ENCODE data around the gene ZC3H18. TPM values are rescaled to one million over a fixed set of nuclear protein-coding genes. Genes with fewer than 3 reads are reported as not detected.
A peak's percentile ranks its signal among the peaks of the same experiment; 100 is the strongest.

Gene ZC3H18
- total and polyA plus RNA-seq, 9 donors = 9.2 to 34.8 (median 31.4) TPM

GRCh38 chr16:88651989-88652761 lies 82.0 kb downstream of the ZC3H18 start:
- Histone ChIP-seq H3K36me3 (ENCODE audit: control insufficient read depth, insufficient read depth, low read length) (peaks cover 55% of the 10 kb centered on the region), H3K4me3 (ENCODE audit: low read length) (no peak overlapping the region), H3K4me1 (ENCODE audit: control insufficient read depth, insufficient read depth, low read length) (peaks cover 27% of the 10 kb centered on the region), H3K9me3 (replicated peaks; ENCODE audit: control insufficient read depth, low read depth, low read length) (no peaks in the 10 kb centered on the region), H3K27me3 (ENCODE audit: control insufficient read depth, insufficient read depth, low read length) (no peaks in the 10 kb centered on the region), H3K27ac (ENCODE audit: low read length) (peak overlapping the region; percentile 66)
- no peak for DNase-seq
- 82% methylated on average over 28 of the region's 29 CpGs for WGBS (ENCODE audit: insufficient coverage)

- no peak for DNase-seq
- WGBS (ENCODE audit: insufficient coverage) = 91% methylated on average over 2 of the region's 8 CpGs
- Histone ChIP-seq H3K27me3 (ENCODE audit: control insufficient read depth, insufficient read depth, low read length) (no peaks in the 10 kb centered on the region), H3K27ac (ENCODE audit: low read length) (no peak overlapping the region), H3K9me3 (replicated peaks; ENCODE audit: control insufficient read depth, low read depth, low read length) (no peaks in the 10 kb centered on the region), H3K36me3 (ENCODE audit: control insufficient read depth, insufficient read depth, low read length) (peaks cover 60% of the 10 kb centered on the region), H3K4me3 (ENCODE audit: low read length) (no peak overlapping the region), H3K4me1 (ENCODE audit: control insufficient read depth, insufficient read depth, low read length) (peaks cover 27% of the 10 kb centered on the region)
These were observed 82.5 kb downstream of the ZC3H18 start for GRCh38 chr16:88652762-88653063.

GRCh38 chr16:88653101-88653500 lies 82.9 kb downstream of the ZC3H18 start:
- Histone ChIP-seq H3K27ac (ENCODE audit: low read length) (no peak overlapping the region), H3K4me1 (ENCODE audit: control insufficient read depth, insufficient read depth, low read length) (peaks cover 27% of the 10 kb centered on the region), H3K27me3 (ENCODE audit: control insufficient read depth, insufficient read depth, low read length) (no peaks in the 10 kb centered on the region), H3K36me3 (ENCODE audit: control insufficient read depth, insufficient read depth, low read length) (peaks cover 63% of the 10 kb centered on the region), H3K4me3 (ENCODE audit: low read length) (no peak overlapping the region), H3K9me3 (replicated peaks; ENCODE audit: control insufficient read depth, low read depth, low read length) (no peaks in the 10 kb centered on the region)
- WGBS (ENCODE audit: insufficient coverage) = 81% methylated on average over 13 of the region's 13 CpGs
- no peak for DNase-seq

- no peak for DNase-seq
- peaks cover 27% of the 10 kb centered on the region for H3K4me1 ChIP-seq (ENCODE audit: control insufficient read depth, insufficient read depth, low read length)
- no peaks in the 10 kb centered on the region for H3K9me3 ChIP-seq (replicated peaks; ENCODE audit: control insufficient read depth, low read depth, low read length)
- 79% methylated on average over 32 of the region's 32 CpGs for whole genome bisulfite sequencing (ENCODE audit: insufficient coverage)
- H3K36me3 ChIP-seq (ENCODE audit: control insufficient read depth, insufficient read depth, low read length) = peaks cover 65% of the 10 kb centered on the region
- no peak overlapping the region for H3K4me3 ChIP-seq (ENCODE audit: low read length)
- H3K27ac ChIP-seq (ENCODE audit: low read length) = no peak overlapping the region
- H3K27me3 ChIP-seq (ENCODE audit: control insufficient read depth, insufficient read depth, low read length) = no peaks in the 10 kb centered on the region
These were observed 83.6 kb downstream of the ZC3H18 start for GRCh38 chr16:88653596-88654362.

DNA sequence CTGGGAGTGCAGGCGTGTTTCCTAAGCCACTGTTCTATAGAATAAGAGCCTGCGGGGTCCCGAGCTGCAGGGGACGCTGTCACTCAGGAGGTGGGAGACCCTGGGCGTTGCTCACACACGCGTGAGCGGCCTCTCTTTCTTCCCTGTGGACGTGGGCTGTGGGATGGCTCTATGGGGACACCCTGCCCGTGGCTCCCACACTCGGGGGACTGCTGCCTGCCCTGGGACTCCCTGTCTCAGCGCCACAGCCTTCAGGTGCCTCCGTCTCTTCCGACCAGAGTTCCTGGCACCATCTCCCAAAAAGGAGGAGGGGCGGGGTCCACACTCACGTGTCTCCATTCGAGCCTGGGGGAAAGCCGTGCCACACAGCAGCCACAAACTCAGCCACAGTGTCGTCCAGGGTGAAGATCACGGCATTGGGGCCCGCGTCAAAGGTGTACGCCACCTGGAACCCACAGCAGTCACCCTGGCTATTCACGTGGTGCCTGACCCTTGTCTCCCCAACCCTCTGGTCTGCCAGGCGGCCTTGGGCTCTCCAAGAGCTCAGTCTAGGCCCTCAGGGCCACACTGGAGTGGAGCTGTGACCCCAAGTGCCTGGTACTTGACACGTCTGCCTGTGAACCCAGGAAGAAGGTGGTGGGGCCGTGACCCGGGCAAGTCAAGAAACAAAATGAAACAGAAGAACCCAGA lies 84.3 kb downstream of the ZC3H18 start:
- Histone ChIP-seq H3K4me1 (ENCODE audit: control insufficient read depth, insufficient read depth, low read length) (peaks cover 22% of the 10 kb centered on the region), H3K4me3 (ENCODE audit: low read length) (no peak overlapping the region), H3K36me3 (ENCODE audit: control insufficient read depth, insufficient read depth, low read length) (peaks cover 65% of the 10 kb centered on the region), H3K27me3 (ENCODE audit: control insufficient read depth, insufficient read depth, low read length) (no peaks in the 10 kb centered on the region), H3K27ac (ENCODE audit: low read length) (no peak overlapping the region), H3K9me3 (replicated peaks; ENCODE audit: control insufficient read depth, low read depth, low read length) (no peaks in the 10 kb centered on the region)
- WGBS (ENCODE audit: insufficient coverage) = 84% methylated on average over 23 of the region's 28 CpGs
- DNase-seq = no peak

DNA sequence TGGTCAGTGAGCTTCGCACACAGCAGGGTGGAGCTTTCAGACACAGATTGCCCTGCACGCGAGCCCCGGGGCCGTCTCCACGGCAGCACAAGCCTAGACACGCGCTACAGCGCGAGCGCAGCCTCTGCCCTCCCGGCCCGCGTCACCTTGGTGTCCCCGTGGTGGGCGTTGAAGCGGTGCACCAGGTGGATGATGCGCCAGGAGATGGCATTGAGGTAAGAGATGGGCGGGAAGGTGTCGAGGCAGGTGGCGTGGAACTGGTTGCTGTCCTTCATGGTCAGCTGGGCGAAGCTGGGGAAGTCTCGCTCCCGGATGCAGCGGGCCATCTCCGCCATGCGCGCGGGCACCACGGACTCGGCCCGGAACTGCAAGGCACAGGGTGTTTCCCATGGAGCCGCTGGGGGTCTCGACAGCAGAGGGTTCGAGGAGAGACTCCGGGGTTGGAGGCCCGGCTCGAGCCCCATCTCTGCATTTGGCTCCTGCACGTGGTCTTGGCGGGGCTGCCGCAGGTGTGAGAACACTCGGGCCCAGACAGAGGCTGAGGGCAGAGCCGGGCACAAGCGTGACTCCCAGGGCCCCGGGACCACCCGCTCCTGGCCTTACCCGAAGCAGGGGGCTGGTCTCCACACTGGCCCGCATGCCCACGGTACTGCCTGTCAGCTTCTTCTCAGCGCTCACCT lies 85.0 kb downstream of the ZC3H18 start:
- Histone ChIP-seq H3K27ac (ENCODE audit: low read length) (no peak overlapping the region), H3K27me3 (ENCODE audit: control insufficient read depth, insufficient read depth, low read length) (no peaks in the 10 kb centered on the region), H3K36me3 (ENCODE audit: control insufficient read depth, insufficient read depth, low read length) (peaks cover 65% of the 10 kb centered on the region), H3K9me3 (replicated peaks; ENCODE audit: control insufficient read depth, low read depth, low read length) (no peaks in the 10 kb centered on the region), H3K4me3 (ENCODE audit: low read length) (no peak overlapping the region), H3K4me1 (ENCODE audit: control insufficient read depth, insufficient read depth, low read length) (peaks cover 15% of the 10 kb centered on the region)
- no peak for DNase-seq
- WGBS (ENCODE audit: insufficient coverage) = 95% methylated on average over 50 of the region's 50 CpGs

DNA sequence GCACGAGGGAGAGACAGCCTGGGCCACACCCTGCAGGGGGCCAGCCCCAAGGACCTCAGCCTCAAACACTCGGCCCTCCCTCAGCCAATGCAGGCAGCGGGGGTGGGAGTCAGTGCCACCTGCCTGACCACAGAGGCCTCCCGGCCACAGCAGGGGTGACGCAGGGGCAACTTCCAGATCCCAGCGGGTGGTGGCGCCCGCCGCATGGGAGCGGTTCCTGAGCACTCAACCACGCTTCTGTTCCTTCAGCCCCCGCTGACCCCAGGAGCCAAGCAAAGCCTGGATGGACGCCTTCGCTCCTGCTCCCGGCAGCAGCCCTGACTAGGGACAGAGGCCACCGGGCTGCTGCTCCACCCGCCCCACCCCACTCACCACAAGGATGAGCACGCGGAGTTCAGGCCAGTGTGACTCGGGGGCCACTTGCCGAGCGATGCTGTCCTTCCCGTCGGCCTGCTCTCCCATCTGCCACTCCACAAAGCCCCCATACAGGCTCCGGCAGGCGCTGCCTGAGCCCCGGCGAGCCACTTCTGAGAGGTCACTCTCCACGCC lies 85.6 kb downstream of the ZC3H18 start:
- H3K36me3 ChIP-seq (ENCODE audit: control insufficient read depth, insufficient read depth, low read length) = peaks cover 65% of the 10 kb centered on the region
- H3K4me1 ChIP-seq (ENCODE audit: control insufficient read depth, insufficient read depth, low read length) = peaks cover 10% of the 10 kb centered on the region
- DNase-seq = no peak
- H3K9me3 ChIP-seq (replicated peaks; ENCODE audit: control insufficient read depth, low read depth, low read length) = no peaks in the 10 kb centered on the region
- WGBS (ENCODE audit: insufficient coverage) = 89% methylated on average over 29 of the region's 29 CpGs
- H3K27ac ChIP-seq (ENCODE audit: low read length) = no peak overlapping the region
- H3K27me3 ChIP-seq (ENCODE audit: control insufficient read depth, insufficient read depth, low read length) = no peaks in the 10 kb centered on the region
- no peak overlapping the region for H3K4me3 ChIP-seq (ENCODE audit: low read length)

GRCh38 chr16:88656291-88656980 lies 86.2 kb downstream of the ZC3H18 start:
- Histone ChIP-seq H3K36me3 (ENCODE audit: control insufficient read depth, insufficient read depth, low read length) (peaks cover 65% of the 10 kb centered on the region), H3K27me3 (ENCODE audit: control insufficient read depth, insufficient read depth, low read length) (no peaks in the 10 kb centered on the region), H3K4me3 (ENCODE audit: low read length) (no peak overlapping the region), H3K4me1 (ENCODE audit: control insufficient read depth, insufficient read depth, low read length) (peaks cover 6% of the 10 kb centered on the region), H3K9me3 (replicated peaks; ENCODE audit: control insufficient read depth, low read depth, low read length) (no peaks in the 10 kb centered on the region), H3K27ac (ENCODE audit: low read length) (no peak overlapping the region)
- no peak for DNase-seq
- WGBS (ENCODE audit: insufficient coverage) = 84% methylated on average over 18 of the region's 25 CpGs

DNA sequence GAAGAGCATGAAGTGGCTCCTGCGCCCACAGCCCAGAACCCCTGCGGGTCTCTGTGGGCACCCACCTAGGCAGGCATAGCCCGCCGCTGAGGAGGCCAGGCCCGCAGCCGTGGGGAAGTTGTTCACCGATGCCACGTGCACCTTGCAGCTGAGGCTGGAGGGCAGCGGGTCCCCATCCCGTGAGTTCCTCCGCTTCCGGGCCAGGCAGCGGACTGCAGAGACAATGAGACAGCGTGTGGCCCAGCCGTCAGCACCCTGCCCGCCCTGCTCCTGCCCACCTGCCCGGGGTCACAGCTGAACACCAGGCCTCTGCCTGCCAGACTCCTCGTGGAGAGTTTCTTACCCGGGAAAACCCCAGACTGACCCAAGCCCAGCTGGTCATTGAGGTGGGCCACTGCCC lies 87.2 kb downstream of the ZC3H18 start:
- H3K27me3 ChIP-seq (ENCODE audit: control insufficient read depth, insufficient read depth, low read length) = no peaks in the 10 kb centered on the region
- 88% methylated on average over 19 of the region's 19 CpGs for WGBS (ENCODE audit: insufficient coverage)
- H3K9me3 ChIP-seq (replicated peaks; ENCODE audit: control insufficient read depth, low read depth, low read length) = no peaks in the 10 kb centered on the region
- H3K36me3 ChIP-seq (ENCODE audit: control insufficient read depth, insufficient read depth, low read length) = peaks cover 61% of the 10 kb centered on the region
- H3K4me3 ChIP-seq (ENCODE audit: low read length) = no peak overlapping the region
- no peak for DNase-seq
- no peak overlapping the region for H3K27ac ChIP-seq (ENCODE audit: low read length)
- H3K4me1 ChIP-seq (ENCODE audit: control insufficient read depth, insufficient read depth, low read length) = peaks cover 8% of the 10 kb centered on the region

Data from muscle of leg (tissue), 11 donors.